GM18499 (cell line): ENCODE results near the gene CARMIL1.

Experiments used
- ATAC-seq: cut with Tn5 transposase; IDR thresholded peaks from one replicate; pipeline ENCODE4 v1.9.1; 2021; ENCODE audit warnings: moderate number of reproducible peaks; ENCODE audit not compliant: insufficient read depth, unreplicated experiment

Gene CARMIL1

DNA sequence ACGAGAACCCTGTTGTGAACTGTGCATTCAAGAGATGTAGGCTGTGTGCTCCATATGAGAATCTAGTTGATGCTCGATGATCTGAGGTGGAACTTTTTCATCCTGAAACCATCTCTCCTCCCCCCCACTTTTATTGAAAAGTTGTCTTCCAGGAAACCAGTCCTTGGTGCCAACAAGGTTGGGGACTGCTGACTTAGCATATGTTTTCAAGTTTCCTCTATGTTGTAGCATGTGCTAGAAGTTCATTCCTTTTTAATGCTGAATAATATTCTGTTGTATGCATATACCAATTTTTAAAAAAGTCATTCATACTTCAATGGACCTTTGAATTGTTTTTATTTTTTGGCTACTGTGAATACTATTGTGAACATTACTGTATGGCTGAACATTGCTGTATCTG lies 27.2 kb downstream of the CARMIL1 start:
- no peak for ATAC-seq

DNA sequence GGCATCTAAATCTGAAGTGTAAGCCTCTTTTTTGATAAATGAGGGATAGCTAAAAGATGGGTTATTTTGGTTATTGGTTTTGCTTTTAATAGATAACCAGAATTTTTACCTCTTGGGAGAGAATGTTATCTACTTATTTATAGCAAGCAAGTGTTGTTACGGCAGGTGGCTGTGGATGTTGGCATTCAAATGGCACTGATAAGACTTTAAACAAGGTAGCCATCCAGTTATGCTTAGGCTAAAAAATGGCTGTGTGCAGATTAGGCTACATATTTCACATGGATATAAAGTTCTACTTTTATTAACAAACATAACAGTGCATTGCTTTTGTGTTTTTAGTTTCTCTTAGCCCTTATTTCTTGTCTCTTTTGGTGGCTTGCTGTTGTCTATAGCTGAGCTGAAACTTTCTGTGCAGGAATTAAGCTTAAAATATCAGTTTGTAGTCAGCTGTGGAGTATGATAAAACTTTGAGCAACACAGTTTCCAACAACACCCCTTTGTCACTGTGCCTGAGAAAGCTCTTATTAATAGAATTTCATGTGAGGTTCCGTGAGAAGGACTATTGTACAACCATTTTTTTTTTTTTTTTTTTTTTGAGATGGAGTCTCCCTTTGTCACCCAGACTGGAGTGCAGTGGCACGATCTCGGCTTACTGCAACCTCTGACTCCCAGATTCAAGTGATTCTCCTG lies 28.8 kb downstream of the CARMIL1 start:
- ATAC-seq: no peak

DNA sequence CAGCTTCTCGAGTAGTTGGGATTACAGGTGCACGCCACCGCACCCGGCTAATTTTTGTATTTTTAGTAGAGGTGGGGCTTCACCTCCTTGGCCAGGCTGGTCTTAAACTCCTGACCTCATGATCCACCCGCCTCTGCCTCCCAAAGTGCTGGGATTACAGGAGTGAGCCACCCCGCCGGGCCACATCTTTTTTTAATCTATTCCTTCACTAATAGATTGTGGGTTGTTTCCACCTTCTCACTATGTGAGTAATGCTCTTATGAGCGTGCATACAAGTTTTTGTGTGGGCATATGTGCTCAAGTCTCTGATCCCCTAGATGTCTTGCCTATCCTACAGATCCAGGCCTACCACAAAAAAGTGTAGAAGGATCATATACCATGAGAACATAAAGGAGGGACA lies 30.7 kb downstream of the CARMIL1 start:
- no peak for ATAC-seq

DNA sequence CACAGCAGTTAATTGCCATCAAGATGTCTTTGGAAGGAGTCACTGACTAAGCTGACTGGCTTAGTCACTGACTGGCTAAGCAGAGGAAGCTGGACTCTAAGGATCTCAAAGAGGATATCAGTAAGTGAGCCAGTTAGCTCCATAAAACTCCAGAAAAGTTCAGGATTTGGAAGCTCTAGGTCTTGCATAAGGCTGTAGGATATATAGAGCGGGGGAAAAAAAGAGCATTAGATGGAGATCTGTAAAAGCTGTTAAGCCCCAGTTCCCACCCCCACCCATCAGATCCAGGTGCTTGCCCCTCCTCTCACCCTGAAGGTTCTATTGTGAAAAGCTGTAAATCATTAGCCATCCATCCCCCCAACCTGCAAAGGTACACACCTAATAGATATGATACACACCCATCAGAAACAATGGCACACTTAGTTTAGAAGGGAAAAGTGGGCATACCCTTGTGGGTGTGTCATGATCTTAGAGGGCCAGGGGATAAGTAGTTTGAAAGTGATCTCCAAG lies 32.2 kb downstream of the CARMIL1 start:
- ATAC-seq: no peak

DNA sequence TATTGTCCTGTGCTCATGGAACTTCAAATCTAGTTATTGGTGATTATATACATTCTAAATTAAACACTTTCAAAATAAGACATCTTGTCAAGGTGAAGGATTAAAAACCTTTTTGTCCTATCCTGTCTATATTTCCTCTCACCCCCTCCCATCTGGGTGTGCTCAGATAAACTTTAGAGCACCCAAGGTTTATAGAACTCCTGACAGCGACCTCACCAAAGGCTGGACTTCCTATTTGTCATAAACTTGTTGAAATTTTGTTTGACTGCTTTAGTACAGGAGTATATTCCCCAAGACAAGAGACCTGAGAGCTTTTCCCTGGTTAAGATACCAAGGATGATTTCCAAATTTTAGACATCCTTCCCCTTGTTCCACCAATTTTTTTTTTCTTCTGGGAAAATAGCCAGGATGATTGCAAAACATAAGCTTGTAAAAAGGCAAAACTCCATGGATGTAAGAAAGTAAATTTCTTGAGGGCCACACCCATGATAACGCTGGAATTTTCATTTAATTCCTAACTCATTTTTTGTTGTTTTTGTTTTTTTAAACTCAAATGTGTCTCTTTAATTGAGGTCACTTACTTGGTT lies 33.0 kb downstream of the CARMIL1 start:
- ATAC-seq: no peak

DNA sequence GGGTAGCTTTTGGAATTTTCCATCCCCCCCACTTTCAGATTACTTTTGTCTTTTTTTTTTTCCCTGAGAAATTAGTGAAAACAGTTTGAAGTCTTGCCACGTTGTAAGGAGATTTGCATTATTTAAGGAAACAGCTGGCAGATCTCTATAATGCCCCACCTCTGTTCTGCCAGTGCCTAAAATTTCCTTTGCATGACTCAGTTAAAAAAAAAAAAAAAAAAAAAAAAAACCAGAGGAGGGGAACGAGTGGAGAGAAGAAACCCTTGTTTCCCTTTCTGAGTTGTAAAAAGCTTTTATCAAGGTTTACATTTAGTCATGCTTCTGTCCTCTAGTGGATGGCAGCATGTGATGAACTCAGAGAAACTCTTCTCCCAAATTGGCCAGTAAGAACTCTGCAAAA lies 33.5 kb downstream of the CARMIL1 start:
- ATAC-seq: no peak

DNA sequence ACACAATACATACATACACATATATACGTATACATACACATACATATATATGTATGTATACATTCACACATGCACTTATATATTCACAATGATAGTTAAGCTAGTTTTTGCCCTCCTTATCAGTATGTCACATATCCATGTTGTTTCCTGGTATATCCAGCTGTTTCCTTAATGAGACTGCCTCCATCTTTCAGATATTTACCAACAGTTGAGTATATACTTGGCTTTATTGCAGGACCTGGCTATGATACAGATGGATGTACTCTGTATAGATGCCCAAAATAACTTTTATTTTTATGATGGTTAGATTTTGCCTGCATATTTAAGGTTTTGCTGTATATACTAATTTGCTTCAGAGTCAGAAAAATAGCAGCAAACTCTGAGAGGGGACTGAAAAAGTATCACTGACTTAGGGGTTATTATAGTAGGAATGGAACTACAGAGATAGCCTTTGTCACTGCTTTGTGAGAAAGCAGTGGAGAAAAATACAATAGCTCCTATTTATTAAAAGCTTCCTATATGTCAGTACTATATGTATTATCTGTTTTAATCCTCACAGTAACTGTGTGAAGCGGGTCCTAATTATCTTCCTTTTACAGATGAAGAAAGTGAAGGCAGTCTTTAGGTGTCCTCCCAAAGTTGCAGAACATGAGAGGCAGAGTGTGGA lies 35.5 kb downstream of the CARMIL1 start:
- ATAC-seq: no peak

DNA sequence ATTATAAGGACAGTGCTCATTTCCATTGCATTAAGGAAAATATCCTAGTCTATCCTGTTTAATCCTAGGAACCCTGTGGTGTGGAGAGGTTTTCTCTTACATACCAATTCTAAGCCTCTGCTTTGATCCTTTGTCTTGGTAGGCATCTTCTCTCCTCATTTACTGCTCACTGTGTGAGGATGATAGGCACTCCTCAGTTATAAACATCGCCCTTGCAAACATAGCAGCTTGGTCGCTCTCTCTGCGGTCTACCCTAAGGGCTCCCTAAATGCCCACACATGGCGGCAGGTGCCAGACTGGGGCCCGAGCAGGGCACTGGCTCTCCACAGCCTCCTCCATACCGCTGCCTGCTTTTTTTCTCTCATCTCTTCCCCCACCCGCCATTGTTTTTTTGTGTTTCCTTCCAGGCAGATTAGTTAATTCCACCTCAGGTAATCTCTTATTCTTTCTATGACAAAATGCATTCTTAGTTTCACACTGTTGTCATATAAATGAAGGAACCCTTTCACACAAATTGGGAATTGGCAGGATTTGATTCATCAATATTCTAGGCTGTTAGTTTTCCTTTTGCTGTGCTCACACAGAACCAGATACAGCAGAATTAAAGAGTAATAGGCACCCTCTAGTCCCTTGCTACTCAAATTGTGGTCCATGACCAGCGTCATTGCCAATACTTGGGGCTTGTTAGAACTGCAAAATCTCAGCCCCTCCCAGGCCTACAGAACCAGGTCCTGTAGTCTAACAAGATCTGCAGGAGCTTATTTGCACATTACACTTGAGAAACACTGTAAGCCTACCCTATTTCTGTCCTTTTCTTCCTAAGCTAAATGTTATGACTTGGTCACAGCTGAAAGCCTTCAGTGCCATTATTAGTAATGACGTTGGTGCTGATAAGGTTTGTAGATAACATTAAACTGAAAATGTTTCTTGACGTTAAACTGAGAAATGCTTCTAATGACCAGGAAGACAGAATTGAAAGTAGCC lies 36.3 kb downstream of the CARMIL1 start:
- ATAC-seq: no peak

DNA sequence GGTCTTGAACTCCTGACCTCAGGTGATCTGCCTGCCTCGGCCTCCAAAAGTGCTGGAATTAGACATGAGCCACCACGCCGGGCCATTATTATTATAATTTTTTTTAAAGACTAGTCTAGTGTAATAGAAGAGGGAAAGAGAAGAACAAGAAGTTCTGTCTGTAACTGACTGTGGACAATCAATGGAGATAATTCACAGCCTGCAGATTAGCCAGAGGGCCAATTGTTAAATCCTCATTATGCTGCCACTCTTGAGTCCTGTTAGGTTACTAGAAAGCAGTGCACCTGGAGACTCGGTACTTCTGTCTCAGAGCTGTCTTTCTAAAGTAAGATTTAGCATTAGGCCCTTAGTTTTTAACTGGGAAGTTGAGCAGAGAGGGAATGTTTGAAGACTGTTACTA lies 37.5 kb downstream of the CARMIL1 start:
- ATAC-seq: no peak

DNA sequence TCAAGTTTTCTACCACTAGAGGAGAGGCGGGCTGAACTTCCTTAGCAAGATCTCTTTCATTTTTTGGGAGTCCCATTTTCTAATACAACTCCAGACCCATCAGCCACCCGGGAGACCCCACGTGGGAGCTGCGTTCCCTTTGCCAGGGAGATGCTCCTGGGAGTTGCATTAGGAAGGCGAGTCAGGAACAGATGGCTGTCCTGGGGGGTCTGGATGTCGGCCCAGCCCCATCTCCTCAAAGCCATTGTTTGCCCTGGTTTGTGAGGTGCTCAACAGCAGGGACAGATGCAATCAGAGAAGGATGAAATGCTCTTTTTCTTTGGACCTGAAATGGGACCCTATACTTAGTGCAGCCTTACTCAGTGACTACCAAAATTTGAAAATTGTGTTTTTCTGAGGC lies 39.4 kb downstream of the CARMIL1 start:
- no peak for ATAC-seq

DNA sequence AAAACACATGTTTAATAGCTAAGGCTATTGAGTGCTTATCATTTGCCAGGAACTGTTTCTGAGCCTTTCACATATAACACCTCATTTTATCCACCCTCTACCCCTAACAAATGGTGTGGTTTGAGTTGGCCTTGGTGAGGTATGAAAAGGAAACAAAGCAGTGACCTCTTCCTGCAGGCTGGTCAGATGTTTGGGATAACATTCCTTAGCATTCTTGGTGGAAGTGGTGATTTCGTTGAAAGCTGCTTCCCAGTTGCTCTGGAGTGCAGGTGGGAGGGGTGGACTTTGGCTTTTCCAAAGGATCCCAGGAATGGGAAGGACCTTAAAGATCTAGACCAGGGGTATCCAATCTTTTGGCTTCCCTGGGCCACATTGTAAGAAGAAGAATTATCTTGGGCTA lies 41.3 kb downstream of the CARMIL1 start:
- no peak for ATAC-seq

DNA sequence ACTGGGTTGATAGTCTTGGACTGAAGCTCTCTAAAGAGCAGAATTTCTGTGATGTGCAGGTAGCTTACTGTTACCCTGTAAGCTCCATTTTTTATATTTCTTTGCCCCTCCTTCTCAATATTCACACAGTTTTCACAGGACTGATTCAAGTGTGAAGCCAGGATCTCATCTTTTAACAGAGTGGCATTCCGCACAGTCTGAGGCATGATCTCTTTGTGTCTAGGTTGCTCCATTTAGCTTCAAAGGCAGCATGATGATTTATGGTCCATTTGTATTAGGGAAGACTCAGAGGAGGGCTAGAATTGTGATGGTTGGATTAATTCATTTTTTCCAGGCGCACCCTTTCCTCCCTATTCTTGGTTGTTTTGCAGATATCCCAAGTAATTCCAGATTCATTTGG lies 43.5 kb downstream of the CARMIL1 start:
- no peak for ATAC-seq

DNA sequence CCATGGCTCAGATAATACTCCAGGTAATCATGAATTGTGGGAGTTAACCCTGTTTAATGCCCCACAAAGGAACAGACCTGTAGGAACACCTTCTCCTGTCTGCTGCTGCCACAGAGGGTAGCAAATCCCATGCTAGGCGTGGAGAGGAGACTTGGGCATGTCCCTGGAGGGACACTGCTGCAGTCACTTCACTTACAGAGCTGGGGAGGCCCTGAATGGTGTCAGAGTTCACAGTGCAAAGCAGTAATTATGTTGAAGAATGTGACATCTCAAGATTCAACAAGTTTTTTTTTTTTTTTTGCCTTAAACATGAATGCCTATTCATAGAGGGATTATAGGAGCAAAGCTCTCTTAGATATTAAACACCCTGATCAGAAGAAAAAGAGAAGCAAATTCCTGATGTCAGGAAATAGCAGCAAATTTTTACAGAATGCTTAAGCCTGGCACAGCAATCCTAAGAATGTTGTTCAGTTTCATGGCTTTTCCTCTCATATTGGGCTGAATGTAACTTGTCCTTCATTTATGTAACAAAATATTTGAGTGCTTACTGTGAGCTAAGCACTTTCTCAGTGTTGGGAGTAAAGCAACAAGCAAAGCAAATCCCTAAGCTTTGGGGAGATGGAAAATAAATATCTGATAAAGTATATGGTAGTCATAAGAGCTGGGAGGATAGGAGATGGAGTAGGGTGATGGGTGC lies 45.0 kb downstream of the CARMIL1 start:
- ATAC-seq: no peak

DNA sequence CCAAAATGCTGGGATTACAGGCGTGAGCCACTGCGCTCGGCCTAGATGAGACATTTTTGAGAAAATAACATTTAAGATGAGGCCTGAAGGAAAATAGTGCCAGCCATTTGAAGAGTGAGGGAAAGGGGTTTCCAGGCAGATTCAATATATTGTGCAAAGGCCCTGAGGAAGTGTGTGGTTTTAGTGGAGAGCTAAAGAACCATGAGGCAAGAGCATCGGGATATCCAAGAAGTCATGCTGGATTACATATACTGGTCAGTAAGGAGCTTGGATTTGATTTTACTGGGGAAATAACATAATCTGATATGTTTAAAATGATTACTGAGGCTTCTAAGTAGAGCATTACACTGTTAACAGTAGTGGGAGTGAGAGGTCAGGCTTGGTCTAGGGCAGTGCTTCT lies 47.0 kb downstream of the CARMIL1 start:
- no peak for ATAC-seq

DNA sequence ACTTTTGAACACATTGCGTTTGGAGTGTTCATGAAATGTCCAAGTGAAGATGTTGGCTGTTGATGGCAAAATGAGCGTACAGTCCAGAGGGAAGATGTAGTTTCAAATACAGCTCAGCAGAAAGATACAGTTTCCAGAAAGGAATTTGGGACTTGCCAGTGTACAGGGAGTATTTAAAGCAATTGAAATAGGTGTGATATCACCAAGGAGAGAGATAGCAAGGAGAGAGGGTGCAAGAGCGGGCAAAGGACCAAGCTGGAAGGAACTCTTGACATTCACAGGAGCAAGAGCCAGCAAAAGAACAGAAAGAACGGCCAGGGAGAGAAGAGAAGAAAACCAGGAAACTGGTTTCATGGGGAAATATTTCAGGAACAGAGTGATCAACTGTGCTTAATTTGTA lies 47.8 kb downstream of the CARMIL1 start:
- ATAC-seq: no peak

DNA sequence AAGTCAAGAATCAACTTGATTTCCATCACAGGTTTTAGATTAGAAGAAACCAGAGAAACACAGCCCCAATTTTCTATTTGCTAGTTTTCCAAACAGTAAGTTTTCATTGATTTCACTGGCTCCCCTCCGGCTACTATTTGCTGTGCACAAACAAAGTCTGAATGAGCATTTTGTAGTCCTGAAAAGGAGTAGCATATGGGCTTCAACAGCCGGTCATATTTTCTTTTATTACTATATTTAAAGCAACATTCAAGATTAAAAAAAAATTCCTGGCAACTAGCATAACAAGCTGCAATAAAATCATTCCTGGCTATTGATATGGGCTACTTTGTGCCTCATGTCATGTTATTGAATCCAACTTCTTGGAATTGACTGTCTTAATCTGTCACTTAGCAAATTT lies 48.3 kb downstream of the CARMIL1 start:
- no peak for ATAC-seq

DNA sequence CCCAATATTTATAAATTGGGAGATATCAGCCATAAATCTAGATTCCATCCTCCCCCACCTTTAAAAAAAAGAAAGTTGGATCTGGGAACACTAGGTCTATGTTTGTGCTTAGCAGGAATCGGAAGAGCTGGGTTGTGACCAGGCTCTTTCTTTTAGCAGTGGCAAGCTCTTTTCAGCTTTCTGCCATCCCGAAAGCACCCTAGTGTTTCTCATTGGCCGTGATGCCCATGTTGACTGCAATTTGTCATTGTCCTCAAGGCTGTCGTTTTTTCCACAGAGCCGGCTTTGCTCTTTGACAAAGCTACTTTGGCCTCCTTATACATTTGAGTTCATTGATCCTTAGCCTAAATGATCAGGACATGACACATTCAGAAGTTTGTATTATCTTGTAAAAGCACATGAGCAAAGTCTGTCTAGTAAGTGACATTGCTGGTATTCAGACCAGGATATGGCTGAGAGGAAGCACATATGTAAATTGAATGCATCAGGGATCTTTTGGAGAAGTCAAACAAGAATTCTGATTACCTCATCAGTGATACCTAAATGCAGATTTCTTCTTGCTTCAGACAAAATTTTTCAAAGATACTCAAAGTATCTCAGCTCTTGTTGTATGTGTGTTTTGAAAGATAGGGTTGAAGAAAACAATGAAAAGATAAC lies 50.1 kb downstream of the CARMIL1 start:
- ATAC-seq: no peak

DNA sequence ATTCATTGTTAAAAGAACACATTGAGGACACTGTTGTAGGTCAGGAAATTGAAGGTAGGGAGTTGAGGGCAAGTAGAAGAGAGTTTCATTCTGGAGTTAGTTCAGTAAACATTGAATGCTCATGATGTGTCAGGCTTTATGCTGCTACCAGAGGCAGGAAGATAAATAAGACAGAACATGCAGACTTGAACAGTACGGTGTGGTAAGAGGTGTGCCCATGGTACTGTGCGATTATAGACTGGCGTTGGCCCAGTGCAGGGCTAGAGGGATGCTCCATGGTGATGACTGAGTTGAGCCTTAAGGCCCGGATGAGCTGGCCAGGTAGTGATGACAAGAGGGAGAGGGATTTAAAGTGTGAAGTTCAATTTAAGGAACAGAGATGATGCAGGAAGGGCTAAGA lies 50.8 kb downstream of the CARMIL1 start:
- no peak for ATAC-seq
